ENCODE measurements around the gene JPH3. TPM values are rescaled to one million over a fixed set of nuclear protein-coding genes. Genes with fewer than 3 reads are reported as not detected.

Gene JPH3
- total RNA-seq, 2 experiments from 2014 or later: not detected

DNA sequence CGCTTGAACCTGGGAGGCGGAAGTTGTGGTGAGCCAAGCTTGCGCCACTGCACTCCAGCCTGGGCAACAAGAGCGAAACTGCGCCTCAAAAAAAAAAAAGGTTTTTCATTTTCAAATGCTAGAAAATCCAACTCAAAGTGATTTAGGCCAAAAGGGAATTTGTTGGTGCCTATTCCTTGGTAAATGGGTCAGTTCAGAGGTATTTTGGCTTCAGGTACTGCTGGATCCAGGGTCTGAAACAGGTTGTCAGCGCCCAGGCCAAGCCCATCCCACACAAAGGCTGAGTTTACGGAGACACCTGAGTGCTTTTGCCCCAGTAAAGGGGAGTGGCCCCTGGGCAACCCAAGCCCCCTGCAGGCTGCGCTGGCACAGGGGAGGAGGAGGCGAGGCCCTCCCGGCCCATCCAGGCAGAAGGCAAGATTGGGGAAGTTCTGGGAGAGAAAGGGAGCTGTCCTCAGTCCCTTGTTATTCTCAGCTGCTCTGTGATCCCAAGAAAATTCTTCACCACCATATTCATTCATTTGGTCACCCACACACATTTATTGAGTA lies 8.5 kb upstream of the JPH3 start:
- Histone ChIP-seq H3K27me3 (ENCODE audit: control insufficient read depth in 1 of 2, insufficient read depth in 2 of 2, low read length in 2 of 2) (peaks cover 4 to 20% of the 10 kb centered on the region in 2 experiments), H3K27ac (ENCODE audit: low read depth in 1 of 2, low read length in 2 of 2) (no peak overlapping the region), H3K9me3 (ENCODE audit: control insufficient read depth in 1 of 2, insufficient read depth in 1 of 2, low read length in 2 of 2) (peaks cover 0 to 10% of the 10 kb centered on the region in 2 experiments), H3K4me1 (ENCODE audit: insufficient read depth, low read length) (no peaks in the 10 kb centered on the region), H3K4me3 (ENCODE audit: low read length) (no peak overlapping the region), H3K36me3 (ENCODE audit: insufficient read depth, low read length) (no peaks in the 10 kb centered on the region)
- no peak for DNase-seq
- Mint-ChIP-seq H3K36me3 (ENCODE audit: low read depth) (no peaks in the 10 kb centered on the region), H3K27me3 (peaks cover 44% of the 10 kb centered on the region), H3K4me3 (no peak overlapping the region), H3K4me1 (ENCODE audit: low read depth) (no peaks in the 10 kb centered on the region), H3K9me3 (no peaks in the 10 kb centered on the region), H3K27ac (no peak overlapping the region)
- CTCF ChIA-PET: no interaction called here
- TF ChIP-seq, protein P1, sequence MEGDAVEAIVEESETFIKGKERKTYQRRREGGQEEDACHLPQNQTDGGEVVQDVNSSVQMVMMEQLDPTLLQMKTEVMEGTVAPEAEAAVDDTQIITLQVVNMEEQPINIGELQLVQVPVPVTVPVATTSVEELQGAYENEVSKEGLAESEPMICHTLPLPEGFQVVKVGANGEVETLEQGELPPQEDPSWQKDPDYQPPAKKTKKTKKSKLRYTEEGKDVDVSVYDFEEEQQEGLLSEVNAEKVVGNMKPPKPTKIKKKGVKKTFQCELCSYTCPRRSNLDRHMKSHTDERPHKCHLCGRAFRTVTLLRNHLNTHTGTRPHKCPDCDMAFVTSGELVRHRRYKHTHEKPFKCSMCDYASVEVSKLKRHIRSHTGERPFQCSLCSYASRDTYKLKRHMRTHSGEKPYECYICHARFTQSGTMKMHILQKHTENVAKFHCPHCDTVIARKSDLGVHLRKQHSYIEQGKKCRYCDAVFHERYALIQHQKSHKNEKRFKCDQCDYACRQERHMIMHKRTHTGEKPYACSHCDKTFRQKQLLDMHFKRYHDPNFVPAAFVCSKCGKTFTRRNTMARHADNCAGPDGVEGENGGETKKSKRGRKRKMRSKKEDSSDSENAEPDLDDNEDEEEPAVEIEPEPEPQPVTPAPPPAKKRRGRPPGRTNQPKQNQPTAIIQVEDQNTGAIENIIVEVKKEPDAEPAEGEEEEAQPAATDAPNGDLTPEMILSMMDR (IDR thresholded peaks at IDR 0.05): no peak
- POLR2A ChIA-PET: no interaction called here
- no peak for ATAC-seq (ENCODE audit: poor library complexity)
- intact Hi-C loops (cut with DNase I, micrococcal nuclease): no loop called here

DNA sequence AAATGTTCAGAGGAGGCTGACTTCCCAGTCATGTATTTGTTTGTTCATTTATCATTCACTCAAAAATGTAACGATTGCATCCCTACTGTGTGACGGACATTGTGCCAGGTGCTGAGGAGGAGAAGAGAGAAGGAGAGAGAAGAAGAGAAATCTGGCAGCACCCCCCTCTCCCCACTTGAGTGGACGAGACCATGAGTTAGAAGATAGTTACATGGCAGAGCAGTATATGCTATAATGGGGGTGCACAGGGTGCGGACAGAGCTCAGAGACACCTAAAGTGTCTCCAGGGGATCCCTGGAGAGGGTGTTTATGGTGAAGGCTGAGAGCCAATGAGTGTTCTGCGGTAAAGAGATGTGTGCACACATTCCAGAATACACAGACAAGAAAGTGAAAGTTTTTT lies 6.6 kb upstream of the JPH3 start:
- H3K27me3 Mint-ChIP-seq: peaks cover 29% of the 10 kb centered on the region
- no peak for ATAC-seq (ENCODE audit: poor library complexity)

DNA sequence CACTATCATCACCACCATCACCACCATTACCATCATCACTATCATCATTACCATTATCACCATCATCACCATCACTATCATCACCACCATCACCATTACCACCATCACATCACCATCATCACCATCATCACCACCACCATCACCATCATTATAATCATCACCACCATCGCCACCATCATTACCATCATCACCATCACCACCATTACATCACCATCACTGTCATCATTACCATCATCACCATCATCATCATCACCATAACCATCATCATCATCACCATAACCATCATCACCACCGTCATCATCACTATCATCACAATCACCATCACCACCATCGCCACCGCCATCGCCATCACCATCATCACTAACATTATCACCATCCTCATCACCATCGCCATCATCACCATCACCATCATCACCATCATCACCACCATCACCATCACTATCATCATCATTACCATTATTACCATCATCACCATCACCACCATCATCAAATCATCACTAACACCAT lies 4.9 kb upstream of the JPH3 start:
- intact Hi-C loops (cut with DNase I, micrococcal nuclease): no loop called here
- Histone ChIP-seq H3K27me3 (ENCODE audit: control insufficient read depth in 1 of 2, insufficient read depth in 2 of 2, low read length in 2 of 2) (peaks cover 32 to 46% of the 10 kb centered on the region in 2 experiments), H3K4me1 (ENCODE audit: insufficient read depth, low read length) (no peaks in the 10 kb centered on the region), H3K9me3 (ENCODE audit: control insufficient read depth in 1 of 2, insufficient read depth in 1 of 2, low read length in 2 of 2) (peaks cover 0 to 20% of the 10 kb centered on the region in 2 experiments), H3K4me3 (ENCODE audit: low read length) (no peak overlapping the region), H3K36me3 (ENCODE audit: insufficient read depth, low read length) (no peaks in the 10 kb centered on the region), H3K27ac (ENCODE audit: low read depth in 1 of 2, low read length in 2 of 2) (no peak overlapping the region)
- Mint-ChIP-seq H3K36me3 (ENCODE audit: low read depth) (no peaks in the 10 kb centered on the region), H3K4me1 (ENCODE audit: low read depth) (no peaks in the 10 kb centered on the region), H3K9me3 (no peaks in the 10 kb centered on the region), H3K27ac (no peak overlapping the region), H3K27me3 (peaks cover 28% of the 10 kb centered on the region), H3K4me3 (no peak overlapping the region)
- DNase-seq (no peak), ATAC-seq (ENCODE audit: poor library complexity) (no peak)
- TF ChIP-seq, protein P1 (IDR thresholded peaks at IDR 0.05): no peak
- CTCF ChIA-PET: no interaction called here
- POLR2A ChIA-PET: no interaction called here

More for the DNA sequence above, 6.6 kb upstream of the JPH3 start:
- CTCF ChIA-PET: no interaction called here
- H3K4me1 ChIP-seq (ENCODE audit: insufficient read depth, low read length): no peaks in the 10 kb centered on the region
- H3K27ac ChIP-seq (ENCODE audit: low read depth in 1 of 2, low read length in 2 of 2): no peak overlapping the region
- intact Hi-C loops (cut with DNase I, micrococcal nuclease): no loop called here
- POLR2A ChIA-PET: no interaction called here
- H3K27me3 ChIP-seq (ENCODE audit: control insufficient read depth in 1 of 2, insufficient read depth in 2 of 2, low read length in 2 of 2): peaks cover 22 to 33% of the 10 kb centered on the region in 2 experiments
- H3K4me3 ChIP-seq (ENCODE audit: low read length): no peak overlapping the region
- peaks cover 0 to 20% of the 10 kb centered on the region in 2 experiments for H3K9me3 ChIP-seq (ENCODE audit: control insufficient read depth in 1 of 2, insufficient read depth in 1 of 2, low read length in 2 of 2)
- no peaks in the 10 kb centered on the region for H3K9me3 Mint-ChIP-seq
- H3K4me3 Mint-ChIP-seq: no peak overlapping the region
- H3K36me3 ChIP-seq (ENCODE audit: insufficient read depth, low read length): no peaks in the 10 kb centered on the region
- no peaks in the 10 kb centered on the region for H3K4me1 Mint-ChIP-seq (ENCODE audit: low read depth)
- TF ChIP-seq, protein P1 (IDR thresholded peaks at IDR 0.05): no peak
- no peak for DNase-seq
- H3K36me3 Mint-ChIP-seq (ENCODE audit: low read depth): no peaks in the 10 kb centered on the region
- H3K27ac Mint-ChIP-seq: no peak overlapping the region

Data from CD4-positive, alpha-beta T cell (primary cell).